GM23338 (cell line): ENCODE results near the gene MEF2D. TPM values are rescaled to one million over a fixed set of nuclear protein-coding genes. Genes with fewer than 3 reads are reported as not detected.
A peak's percentile ranks its signal among the peaks of the same experiment; 100 is the strongest.

ENCODE experiments used
- ATAC-seq: fragments of 200-7000 bp; cut with Tn5 transposase; 3 replicates; pipeline ENCODE4 v1.9.1; 2020
- DNase-seq: peaks from one replicate; pipeline ENCODE4 v3.0.0-alpha.2; 2015; ENCODE audit warnings: low spot score
- H2AFZ ChIP-seq: fragments of 200-600 bp; sonication (generic); 2 replicates; pipeline ENCODE4 v1.8.0; 2016; ENCODE audit warnings: antibody characterized with exemption, mild to moderate bottlenecking, moderate library complexity
- H3F3A ChIP-seq: fragments of 200-600 bp; sonication (generic); replicated peaks from 2 replicates; pipeline ENCODE4 v1.8.0; 2017; ENCODE audit warnings: antibody characterized with exemption, mixed run types, low read depth
- H3K27ac ChIP-seq: fragments of 200-600 bp; sonication (generic); 2 replicates; pipeline ENCODE4 v1.6.1; 2016; ENCODE audit warnings: low read depth
- H3K27me3 ChIP-seq: fragments of 200-600 bp; sonication (generic); 2 replicates; pipeline ENCODE4 v1.8.0; 2016; ENCODE audit warnings: mild to moderate bottlenecking, mixed run types, moderate library complexity; ENCODE audit not compliant: insufficient read depth
- H3K36me3 ChIP-seq: fragments of 200-600 bp; sonication (generic); 2 replicates; pipeline ENCODE4 v1.8.0; 2016; ENCODE audit warnings: mild to moderate bottlenecking; ENCODE audit not compliant: insufficient read depth
- H3K4me1 ChIP-seq: fragments of 200-600 bp; sonication (generic); 2 replicates; pipeline ENCODE4 v1.8.0; 2016; ENCODE audit warnings: mild to moderate bottlenecking, moderate library complexity; ENCODE audit not compliant: insufficient read depth
- H3K4me2 ChIP-seq: fragments of 200-600 bp; sonication (generic); 2 replicates; pipeline ENCODE4 v1.7.1; 2017; ENCODE audit warnings: mixed run types
- H3K4me3 ChIP-seq: fragments of 200-600 bp; sonication (generic); 2 replicates; pipeline ENCODE4 v1.6.1; 2016; ENCODE audit warnings: mixed run types
- H3K79me2 ChIP-seq: fragments of 200-600 bp; sonication (generic); replicated peaks from 2 replicates; pipeline ENCODE4 v1.8.0; 2017; ENCODE audit warnings: mild to moderate bottlenecking; ENCODE audit not compliant: insufficient read depth
- H3K9me2 ChIP-seq: fragments of 200-600 bp; sonication (generic); 2 replicates; pipeline ENCODE4 v1.8.0; 2017; ENCODE audit not compliant: insufficient read depth
- H4K20me1 ChIP-seq: fragments of 200-600 bp; sonication (generic); replicated peaks from 2 replicates; pipeline ENCODE4 v1.8.0; 2017; ENCODE audit warnings: mild to moderate bottlenecking; ENCODE audit not compliant: insufficient read depth
- H3K27ac Mint-ChIP-seq: 2 replicates; pipeline ENCODE4 v1.8.0; 2020; ENCODE audit warnings: inconsistent platforms, mild to moderate bottlenecking, moderate library complexity, mixed read lengths
- H3K27me3 Mint-ChIP-seq: 3 replicates; pipeline ENCODE4 v1.8.0; 2022; ENCODE audit warnings: low read depth, mild to moderate bottlenecking, moderate library complexity, mixed read lengths, inconsistent platforms; ENCODE audit not compliant: insufficient read depth, poor library complexity
- H3K36me3 Mint-ChIP-seq: 3 replicates; pipeline ENCODE4 v1.8.0; 2021; ENCODE audit warnings: low read depth, mild to moderate bottlenecking, inconsistent platforms, moderate library complexity, mixed read lengths
- H3K4me1 Mint-ChIP-seq: 3 replicates; pipeline ENCODE4 v1.8.0; 2020; ENCODE audit warnings: mild to moderate bottlenecking, inconsistent platforms, mixed read lengths
- H3K4me3 Mint-ChIP-seq: 3 replicates; pipeline ENCODE4 v1.8.0; 2021; ENCODE audit warnings: moderate library complexity, mild to moderate bottlenecking, inconsistent platforms, mixed read lengths
- H3K9me3 Mint-ChIP-seq: 3 replicates; pipeline ENCODE4 v1.8.0; 2020; ENCODE audit warnings: moderate library complexity, mild to moderate bottlenecking, inconsistent platforms, mixed read lengths
- CREB1 ChIP-seq: fragments of 250-450 bp; sonication (Bioruptor Pico); IDR thresholded peaks from 2 replicates; pipeline ENCODE4 v1.5.0; 2020; ENCODE audit warnings: low read depth, mild to moderate bottlenecking, moderate library complexity
- EZH2 ChIP-seq: fragments of 200-600 bp; sonication (generic); IDR thresholded peaks from one replicate; pipeline ENCODE4 v1.8.0; 2017; ENCODE audit warnings: antibody characterized with exemption, mild to moderate bottlenecking, low read depth; ENCODE audit not compliant: unreplicated experiment
- EZH2phosphoT487 ChIP-seq: fragments of 200-600 bp; sonication (generic); IDR thresholded peaks from one replicate; pipeline ENCODE4 v1.8.1; 2018; ENCODE audit warnings: antibody characterized with exemption; ENCODE audit not compliant: unreplicated experiment
- JUNB ChIP-seq: IDR thresholded peaks from one replicate; pipeline ENCODE4 v1.6.1; 2016; ENCODE audit warnings: antibody characterized with exemption; ENCODE audit not compliant: unreplicated experiment
- NANOG ChIP-seq: IDR thresholded peaks from 2 replicates; pipeline ENCODE4 v1.6.1; 2016; ENCODE audit warnings: antibody characterized with exemption, borderline replicate concordance
- POLR2AphosphoS5 ChIP-seq: IDR thresholded peaks from 2 replicates; pipeline ENCODE4 v1.6.1; 2016; ENCODE audit warnings: antibody characterized with exemption, low read depth
- STAT1 ChIP-seq: IDR thresholded peaks from one replicate; pipeline ENCODE4 v1.6.1; 2016; ENCODE audit warnings: antibody characterized with exemption; ENCODE audit not compliant: unreplicated experiment
- ZNF331 ChIP-seq: fragments of 250-450 bp; sonication (Bioruptor Pico); IDR thresholded peaks from 2 replicates; pipeline ENCODE4 v1.5.0; 2020; ENCODE audit warnings: low read depth, mild to moderate bottlenecking, moderate library complexity
- long read RNA-seq: library from polyadenylated mRNA; unstranded; transcript quantifications from one replicate; pipeline ENCODE4 v2.0.0, GENCODE V29; 2020; ENCODE audit not compliant: unreplicated experiment
- polyA plus RNA-seq: library from polyadenylated mRNA; unstranded; fragments of >200 nt; fragmentation: Nextera tagmentation; extraction: Ambion mirVana; gene quantifications from 2 replicates; pipeline ENCODE4 v1.2.1, GENCODE V29; 2016
- total RNA-seq: library from RNA; depleted of rRNA; stranded (reverse); fragments of >200 nt; shearing (Covaris generic); gene quantifications from 2 replicates; pipeline ENCODE4 v1.2.3, GENCODE V29; 2014; rRNA removed
- TF ChIP-seq, protein P1 (sequence below): IDR thresholded peaks from 2 replicates; pipeline ENCODE4 v1.6.1; 2016; ENCODE audit warnings: antibody characterized with exemption
- TF ChIP-seq, protein P2 (sequence below), 2 experiments: fragments of 200-600 bp in 1 of 2; sonication (generic) in 1 of 2; conservative IDR thresholded peaks; 2 replicates each; pipeline versions ENCODE4 v1.5.1 to v1.6.1; 2016 to 2017; ENCODE audit warnings: antibody characterized with exemption in 2 of 2, low read depth in 2 of 2, mild to moderate bottlenecking in 2 of 2, moderate library complexity in 1 of 2
- TF ChIP-seq, protein P3 (sequence below): IDR thresholded peaks from one replicate; pipeline ENCODE4 v1.6.1; 2018; ENCODE audit warnings: antibody characterized with exemption; ENCODE audit not compliant: unreplicated experiment

The MEF2D gene
- total RNA-seq (9.7 and 15.5 TPM in 2 replicates), polyA plus RNA-seq (10.4 and 10.6 TPM in 2 replicates)
- long read RNA-seq, partial matches to known transcripts = 1 of 1 reads
- long read RNA-seq, other reads (novel, unspliced or antisense) = 0 of 1 reads

DNA sequence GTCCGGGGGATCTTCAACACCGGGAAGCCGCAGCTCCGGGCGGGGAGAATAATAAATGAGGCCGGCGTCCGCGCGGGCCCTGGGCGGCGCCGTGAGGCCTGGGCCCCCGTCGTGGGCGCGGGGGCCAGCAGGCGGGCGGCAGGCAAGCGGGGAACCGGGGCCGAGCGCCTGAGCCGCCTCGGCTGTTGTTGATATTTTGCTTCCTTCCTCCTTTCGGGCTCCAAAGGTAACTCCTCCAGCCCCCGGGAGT lies at the start of gene MEF2D:
MEF2D (minus strand) TSS at position 233 of the 250 bp plus-strand sequence. CDS start 17,483 bp downstream, outside the sequence.
- Histone ChIP-seq H3K4me1 (peaks cover 63% of the 10 kb centered on the region), H3F3A (peaks cover 15% of the 10 kb centered on the region), H4K20me1 (peaks cover 11% of the 10 kb centered on the region; the same call in 1 of the 2 replicates), H3K9me2 (no peaks in the 10 kb centered on the region; the same call in 1 of the 2 replicates), H3K27me3 (no peaks in the 10 kb centered on the region), H3K4me3 (peak within 1 kb of the TSS; percentile 98), H3K79me2 (peaks cover 41% of the 10 kb centered on the region), H2AFZ (0 out of 2 replicates have a peak within 1 kb of the TSS, but pooled peaks have one; percentile 4), H3K36me3 (no peaks in the 10 kb centered on the region), H3K27ac (peak within 1 kb of the TSS; percentile 98), H3K4me2 (peak within 1 kb of the TSS; percentile 94)
- Mint-ChIP-seq H3K4me1 (peaks cover 71% of the 10 kb centered on the region), H3K4me3 (peak within 1 kb of the TSS; percentile 91), H3K27me3 (peaks cover 26% of the 10 kb centered on the region), H3K36me3 (peaks cover 3% of the 10 kb centered on the region; the same call in 1 of the 3 replicates), H3K27ac (peak within 1 kb of the TSS; percentile 72), H3K9me3 (0 out of 3 replicates have a peak, but pooled peaks cover 3% of the 10 kb centered on the region)
- no peak for TF ChIP-seq JUNB
- TF ChIP-seq CREB1 (CRISPR knock-in tag) = no peak; the same call in 1 of the 2 replicates
- TF ChIP-seq, protein P1, sequence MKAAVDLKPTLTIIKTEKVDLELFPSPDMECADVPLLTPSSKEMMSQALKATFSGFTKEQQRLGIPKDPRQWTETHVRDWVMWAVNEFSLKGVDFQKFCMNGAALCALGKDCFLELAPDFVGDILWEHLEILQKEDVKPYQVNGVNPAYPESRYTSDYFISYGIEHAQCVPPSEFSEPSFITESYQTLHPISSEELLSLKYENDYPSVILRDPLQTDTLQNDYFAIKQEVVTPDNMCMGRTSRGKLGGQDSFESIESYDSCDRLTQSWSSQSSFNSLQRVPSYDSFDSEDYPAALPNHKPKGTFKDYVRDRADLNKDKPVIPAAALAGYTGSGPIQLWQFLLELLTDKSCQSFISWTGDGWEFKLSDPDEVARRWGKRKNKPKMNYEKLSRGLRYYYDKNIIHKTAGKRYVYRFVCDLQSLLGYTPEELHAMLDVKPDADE = no peak
- no peak for TF ChIP-seq NANOG
- TF ChIP-seq, protein P2, sequence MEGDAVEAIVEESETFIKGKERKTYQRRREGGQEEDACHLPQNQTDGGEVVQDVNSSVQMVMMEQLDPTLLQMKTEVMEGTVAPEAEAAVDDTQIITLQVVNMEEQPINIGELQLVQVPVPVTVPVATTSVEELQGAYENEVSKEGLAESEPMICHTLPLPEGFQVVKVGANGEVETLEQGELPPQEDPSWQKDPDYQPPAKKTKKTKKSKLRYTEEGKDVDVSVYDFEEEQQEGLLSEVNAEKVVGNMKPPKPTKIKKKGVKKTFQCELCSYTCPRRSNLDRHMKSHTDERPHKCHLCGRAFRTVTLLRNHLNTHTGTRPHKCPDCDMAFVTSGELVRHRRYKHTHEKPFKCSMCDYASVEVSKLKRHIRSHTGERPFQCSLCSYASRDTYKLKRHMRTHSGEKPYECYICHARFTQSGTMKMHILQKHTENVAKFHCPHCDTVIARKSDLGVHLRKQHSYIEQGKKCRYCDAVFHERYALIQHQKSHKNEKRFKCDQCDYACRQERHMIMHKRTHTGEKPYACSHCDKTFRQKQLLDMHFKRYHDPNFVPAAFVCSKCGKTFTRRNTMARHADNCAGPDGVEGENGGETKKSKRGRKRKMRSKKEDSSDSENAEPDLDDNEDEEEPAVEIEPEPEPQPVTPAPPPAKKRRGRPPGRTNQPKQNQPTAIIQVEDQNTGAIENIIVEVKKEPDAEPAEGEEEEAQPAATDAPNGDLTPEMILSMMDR (conservative IDR thresholded peaks at IDR 0.05; ENCODE audit: low read depth in 2 of 2) = no peak
- TF ChIP-seq EZH2 = no peak
- TF ChIP-seq EZH2phosphoT487 = no peak
- TF ChIP-seq ZNF331 (CRISPR knock-in tag) = no peak
- no peak for TF ChIP-seq STAT1
- ATAC-seq (no peak), DNase-seq (no peak)

- TF ChIP-seq, protein P1 = no peak
- TF ChIP-seq ZNF331 (CRISPR knock-in tag) (no peak), STAT1 (no peak), CREB1 (CRISPR knock-in tag) (no peak), JUNB (no peak), EZH2phosphoT487 (no peak), POLR2AphosphoS5 (no peak)
- TF ChIP-seq, protein P3, sequence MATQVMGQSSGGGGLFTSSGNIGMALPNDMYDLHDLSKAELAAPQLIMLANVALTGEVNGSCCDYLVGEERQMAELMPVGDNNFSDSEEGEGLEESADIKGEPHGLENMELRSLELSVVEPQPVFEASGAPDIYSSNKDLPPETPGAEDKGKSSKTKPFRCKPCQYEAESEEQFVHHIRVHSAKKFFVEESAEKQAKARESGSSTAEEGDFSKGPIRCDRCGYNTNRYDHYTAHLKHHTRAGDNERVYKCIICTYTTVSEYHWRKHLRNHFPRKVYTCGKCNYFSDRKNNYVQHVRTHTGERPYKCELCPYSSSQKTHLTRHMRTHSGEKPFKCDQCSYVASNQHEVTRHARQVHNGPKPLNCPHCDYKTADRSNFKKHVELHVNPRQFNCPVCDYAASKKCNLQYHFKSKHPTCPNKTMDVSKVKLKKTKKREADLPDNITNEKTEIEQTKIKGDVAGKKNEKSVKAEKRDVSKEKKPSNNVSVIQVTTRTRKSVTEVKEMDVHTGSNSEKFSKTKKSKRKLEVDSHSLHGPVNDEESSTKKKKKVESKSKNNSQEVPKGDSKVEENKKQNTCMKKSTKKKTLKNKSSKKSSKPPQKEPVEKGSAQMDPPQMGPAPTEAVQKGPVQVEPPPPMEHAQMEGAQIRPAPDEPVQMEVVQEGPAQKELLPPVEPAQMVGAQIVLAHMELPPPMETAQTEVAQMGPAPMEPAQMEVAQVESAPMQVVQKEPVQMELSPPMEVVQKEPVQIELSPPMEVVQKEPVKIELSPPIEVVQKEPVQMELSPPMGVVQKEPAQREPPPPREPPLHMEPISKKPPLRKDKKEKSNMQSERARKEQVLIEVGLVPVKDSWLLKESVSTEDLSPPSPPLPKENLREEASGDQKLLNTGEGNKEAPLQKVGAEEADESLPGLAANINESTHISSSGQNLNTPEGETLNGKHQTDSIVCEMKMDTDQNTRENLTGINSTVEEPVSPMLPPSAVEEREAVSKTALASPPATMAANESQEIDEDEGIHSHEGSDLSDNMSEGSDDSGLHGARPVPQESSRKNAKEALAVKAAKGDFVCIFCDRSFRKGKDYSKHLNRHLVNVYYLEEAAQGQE = no peak
- TF ChIP-seq, protein P2 (conservative IDR thresholded peaks at IDR 0.05; ENCODE audit: low read depth in 2 of 2) = no peak
- Mint-ChIP-seq H3K4me1 (no peaks in the 10 kb centered on the region), H3K9me3 (no peaks in the 10 kb centered on the region), H3K27ac (no peak overlapping the region), H3K36me3 (peaks cover 18% of the 10 kb centered on the region), H3K4me3 (no peak overlapping the region), H3K27me3 (peaks cover 4% of the 10 kb centered on the region)
- Histone ChIP-seq H3K9me2 (no peaks in the 10 kb centered on the region), H2AFZ (no peak overlapping the region), H3K4me1 (no peaks in the 10 kb centered on the region), H3K27ac (no peak overlapping the region), H4K20me1 (no peaks in the 10 kb centered on the region; the same call in 1 of the 2 replicates), H3K27me3 (no peaks in the 10 kb centered on the region), H3K4me2 (no peak overlapping the region), H3F3A (no peaks in the 10 kb centered on the region), H3K4me3 (no peak overlapping the region), H3K36me3 (peaks cover 5% of the 10 kb centered on the region; the same call in 1 of the 2 replicates), H3K79me2 (no peaks in the 10 kb centered on the region)
- no peak for ATAC-seq
- no peak for DNase-seq
Measured at GRCh38 chr1:156550346-156550745, 49.8 kb upstream of the MEF2D start.
